ENCODE data around the gene PGC. TPM values are rescaled to one million over a fixed set of nuclear protein-coding genes. Genes with fewer than 3 reads are reported as not detected.

Gene PGC
- polyA plus RNA-seq, 1 donor from 2014 or later, result not detected

- peak overlapping the region; percentile 89 to 97 (median 95) for H3K27ac Mint-ChIP-seq
Observed at GRCh38 chr6:41700463-41701347, 46.5 kb downstream of the PGC start.

DNA sequence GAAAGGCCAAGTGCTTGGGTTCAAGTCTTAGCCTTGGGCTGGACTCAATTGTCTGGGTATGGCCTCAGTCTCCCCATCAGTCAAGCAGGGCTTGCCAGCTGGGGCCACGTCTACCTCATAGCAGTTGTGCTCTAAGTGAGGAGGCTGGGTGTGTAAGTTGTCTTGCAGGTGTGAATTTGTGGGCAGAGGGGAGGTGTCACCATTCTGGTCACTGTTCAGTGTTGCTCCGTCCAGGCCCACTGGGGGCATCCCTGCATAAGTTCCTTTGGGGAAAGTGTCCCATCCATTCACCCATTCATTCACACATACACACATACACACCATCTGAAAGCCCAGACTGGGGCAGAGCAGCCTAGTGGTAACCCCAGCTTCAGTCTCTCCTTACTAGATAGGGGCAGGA lies 48.1 kb downstream of the PGC start:
- Mint-ChIP-seq H3K9me3 (no peaks in the 10 kb centered on the region), H3K36me3 (peaks cover 1% of the 10 kb centered on the region), H3K4me1 (peaks cover 42 to 47% (median 45%) of the 10 kb centered on the region in 3 donors), H3K27me3 (no peaks in the 10 kb centered on the region), H3K4me3 (peak overlapping the region in 2 of 4 donors; percentile 64 to 75), H3K27ac (peak overlapping the region in 2 of 3 donors; percentile 67 to 97)

More at GRCh38 chr6:41700463-41701347, 46.5 kb downstream of the PGC start:
- peak overlapping the region in 3 of 4 donors; percentile 33 to 89 (median 64) for H3K4me3 Mint-ChIP-seq
- H3K36me3 Mint-ChIP-seq, result peaks cover 5% of the 10 kb centered on the region
- H3K27me3 Mint-ChIP-seq, result no peaks in the 10 kb centered on the region
- no peaks in the 10 kb centered on the region for H3K9me3 Mint-ChIP-seq
- H3K4me1 Mint-ChIP-seq, result peaks cover 46 to 57% (median 46%) of the 10 kb centered on the region in 3 donors

DNA sequence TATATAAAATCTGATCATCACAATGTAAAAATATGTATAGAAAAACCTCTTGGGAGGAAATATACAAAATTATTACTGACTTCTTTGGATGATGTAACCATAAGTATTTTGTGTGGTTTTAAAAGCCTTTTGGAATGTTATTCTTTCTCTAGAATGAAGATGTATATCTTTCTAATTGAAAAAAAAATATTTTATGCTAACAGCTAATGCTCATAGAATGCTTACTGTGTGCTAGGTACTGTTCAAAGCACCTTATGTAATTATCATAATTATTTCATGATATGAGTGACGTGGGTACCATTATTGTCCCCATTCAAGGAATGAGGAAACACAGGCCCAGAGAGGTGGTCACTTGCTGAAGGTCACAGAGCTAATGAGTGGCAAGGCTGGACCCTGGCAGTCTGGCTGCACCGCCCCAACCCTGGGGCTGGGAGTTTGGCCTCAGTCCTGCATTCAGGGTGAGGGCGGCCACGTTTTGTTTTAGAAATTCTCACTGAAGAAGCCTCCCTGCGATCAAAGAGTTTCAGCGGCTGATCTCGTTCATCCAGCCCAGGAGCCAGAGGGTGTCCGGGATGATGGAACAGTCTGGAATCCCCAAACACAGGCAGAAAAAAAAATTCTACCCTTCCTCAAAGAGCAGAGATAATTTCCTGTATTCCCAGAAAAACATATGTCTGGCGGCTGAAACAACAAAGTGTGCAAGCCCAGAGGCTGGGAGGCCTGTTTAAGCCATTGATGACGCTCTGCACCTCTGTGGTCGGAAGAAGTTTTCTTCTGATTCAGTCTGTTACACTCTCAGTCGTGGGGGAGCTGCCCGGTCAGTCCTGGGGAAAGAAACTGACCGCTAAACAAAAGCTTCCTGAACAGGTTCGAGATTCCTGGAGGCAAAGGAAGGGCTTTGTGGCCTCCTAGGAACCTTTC lies 49.1 kb downstream of the PGC start:
- Mint-ChIP-seq H3K27ac (peak overlapping the region; percentile 0 to 97 (median 59)), H3K36me3 (peaks cover 1% of the 10 kb centered on the region), H3K4me3 (peak overlapping the region in 3 of 4 donors; percentile 3 to 68 (median 10))

GRCh38 chr6:41696788-41697187 lies 50.4 kb downstream of the PGC start:
- Mint-ChIP-seq H3K27ac (peak overlapping the region in 2 of 3 donors; percentile 10 to 88), H3K4me1 (peaks cover 29 to 41% (median 39%) of the 10 kb centered on the region in 3 donors), H3K4me3 (no peak overlapping the region), H3K9me3 (no peaks in the 10 kb centered on the region), H3K36me3 (peaks cover 1% of the 10 kb centered on the region), H3K27me3 (no peaks in the 10 kb centered on the region)

More for the DNA sequence above, 49.1 kb downstream of the PGC start:
- H3K27me3 Mint-ChIP-seq, result no peaks in the 10 kb centered on the region
- H3K9me3 Mint-ChIP-seq, result no peaks in the 10 kb centered on the region
- H3K4me1 Mint-ChIP-seq, result peaks cover 33 to 42% (median 41%) of the 10 kb centered on the region in 3 donors

GRCh38 chr6:41695825-41696224 lies 51.4 kb downstream of the PGC start:
- Mint-ChIP-seq H3K4me3 (peak overlapping the region in 1 of 4 donors; percentile 17), H3K9me3 (no peaks in the 10 kb centered on the region), H3K27ac (peak overlapping the region in 1 of 3 donors; percentile 18), H3K27me3 (no peaks in the 10 kb centered on the region), H3K4me1 (peaks cover 27 to 37% (median 35%) of the 10 kb centered on the region in 3 donors), H3K36me3 (peaks cover 1% of the 10 kb centered on the region)

DNA sequence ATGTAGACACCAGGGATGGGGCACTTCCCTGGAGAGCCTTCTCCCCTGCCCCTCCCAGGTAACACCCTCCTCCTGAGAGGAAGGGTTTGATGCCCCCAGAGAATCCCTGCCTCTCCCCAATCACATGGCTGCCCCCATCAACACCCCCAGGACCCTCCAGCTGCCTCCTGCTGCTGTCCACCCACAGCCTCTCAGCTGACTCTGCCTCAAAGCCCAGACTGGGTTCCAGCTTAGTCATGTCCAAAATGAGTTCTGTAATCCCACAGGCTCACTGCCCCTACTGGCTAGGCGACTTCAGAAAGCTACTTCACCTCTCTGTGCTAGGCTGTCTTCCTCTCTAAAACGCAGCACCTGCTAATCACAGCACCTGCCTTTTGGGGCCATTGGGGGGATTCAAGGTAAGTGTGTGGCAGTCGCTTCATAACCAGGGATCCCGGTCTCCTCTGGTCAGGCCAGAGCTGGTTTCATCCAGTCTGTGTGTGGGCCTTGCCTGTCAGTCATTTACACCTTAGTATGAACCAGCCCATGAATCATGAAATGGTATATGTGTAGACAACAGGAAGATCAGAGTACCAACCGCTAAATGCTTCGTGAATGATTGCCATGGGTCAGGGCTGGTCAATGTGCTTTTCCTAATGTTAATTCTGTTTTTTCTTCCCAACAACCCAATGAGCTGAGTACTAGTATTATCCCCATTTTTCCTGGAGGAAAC lies 52.2 kb downstream of the PGC start:
- H3K4me1 Mint-ChIP-seq, result peaks cover 26 to 35% (median 33%) of the 10 kb centered on the region in 3 donors
- H3K4me3 Mint-ChIP-seq, result peak overlapping the region in 1 of 4 donors; percentile 54
- H3K9me3 Mint-ChIP-seq, result no peaks in the 10 kb centered on the region
- peak overlapping the region; percentile 33 to 77 (median 69) for H3K27ac Mint-ChIP-seq
- H3K36me3 Mint-ChIP-seq, result peaks cover 1% of the 10 kb centered on the region
- no peaks in the 10 kb centered on the region for H3K27me3 Mint-ChIP-seq

DNA sequence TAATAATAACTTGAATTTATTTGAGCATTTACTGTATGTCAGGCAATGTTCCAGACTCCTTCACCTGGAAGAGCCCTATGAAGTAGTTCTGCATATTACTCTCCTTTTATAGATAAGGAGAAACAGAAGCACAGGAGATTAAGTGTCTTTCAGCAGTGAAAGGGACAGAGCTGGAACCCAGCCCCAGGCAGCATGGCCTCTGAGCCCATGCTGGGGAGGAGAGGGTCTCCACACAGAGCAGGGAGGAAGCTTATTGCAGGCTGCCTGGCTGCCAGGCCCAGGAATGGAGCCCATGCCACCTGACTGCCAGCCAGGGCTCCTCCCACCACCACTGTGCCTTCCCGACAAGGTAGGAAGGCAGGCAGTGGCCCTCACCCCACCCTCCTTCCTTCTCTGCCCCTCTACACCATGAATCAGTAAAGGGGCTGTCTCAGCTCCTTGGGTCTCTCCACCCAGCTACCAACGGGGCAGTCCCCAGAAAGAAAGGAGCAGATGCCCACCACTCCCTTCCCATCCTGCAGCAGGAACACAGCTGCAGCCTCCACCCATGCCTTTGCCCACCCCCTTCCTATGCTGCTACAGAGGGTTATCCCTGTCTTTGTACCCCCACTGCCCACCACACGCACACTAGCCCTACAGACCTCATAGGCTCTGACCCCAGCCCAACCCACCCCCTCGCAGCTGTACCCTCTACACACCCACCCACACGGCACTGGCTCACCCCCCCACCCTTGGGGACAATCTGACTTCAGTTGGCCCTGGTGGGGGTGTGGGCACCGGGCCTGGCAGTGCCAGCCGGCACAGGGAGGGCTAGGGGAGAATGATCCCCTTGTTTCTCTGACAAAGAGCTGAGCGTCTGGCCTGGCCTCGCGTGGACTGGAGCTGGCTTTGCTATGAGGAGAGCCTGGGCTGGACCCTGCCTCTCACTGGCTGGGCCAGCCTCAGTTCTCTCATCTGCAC lies 53.6 kb downstream of the PGC start:
- peak overlapping the region in 2 of 3 donors; percentile 31 to 64 for H3K27ac Mint-ChIP-seq
- peak overlapping the region in 1 of 4 donors; percentile 52 for H3K4me3 Mint-ChIP-seq
- H3K27me3 Mint-ChIP-seq, result no peaks in the 10 kb centered on the region
- no peaks in the 10 kb centered on the region for H3K9me3 Mint-ChIP-seq
- H3K36me3 Mint-ChIP-seq, result peaks cover 1% of the 10 kb centered on the region
- H3K4me1 Mint-ChIP-seq, result peaks cover 17 to 25% (median 25%) of the 10 kb centered on the region in 3 donors

DNA sequence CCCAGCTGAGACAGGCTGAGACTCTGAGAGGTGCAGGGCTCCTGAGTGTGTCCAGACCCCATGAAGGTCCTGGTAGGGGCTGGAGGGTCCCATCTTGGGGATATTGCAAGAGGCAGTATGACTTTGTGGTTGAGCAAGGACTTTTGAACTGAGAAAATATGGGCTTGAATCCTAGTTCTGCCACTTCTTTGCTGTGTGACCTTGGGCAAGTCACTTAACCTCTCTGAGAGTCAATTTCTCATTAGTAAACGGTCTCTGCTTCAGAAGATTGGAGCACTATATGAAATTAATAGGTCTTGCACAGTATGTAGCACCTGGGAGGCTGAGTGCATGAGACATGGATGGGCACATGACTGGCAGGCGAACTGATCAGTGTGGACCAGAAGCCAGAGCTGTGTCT lies 54.5 kb downstream of the PGC start:
- peak overlapping the region in 2 of 3 donors; percentile 64 to 87 for H3K27ac Mint-ChIP-seq
- H3K4me3 Mint-ChIP-seq, result no peak overlapping the region
- H3K36me3 Mint-ChIP-seq, result peaks cover 4% of the 10 kb centered on the region

GRCh38 chr6:41692080-41692675 lies 55.0 kb downstream of the PGC start:
- no peaks in the 10 kb centered on the region for H3K27me3 Mint-ChIP-seq
- peak overlapping the region in 2 of 3 donors; percentile 64 to 87 for H3K27ac Mint-ChIP-seq
- H3K9me3 Mint-ChIP-seq, result no peaks in the 10 kb centered on the region
- H3K36me3 Mint-ChIP-seq, result peaks cover 4% of the 10 kb centered on the region
- H3K4me3 Mint-ChIP-seq, result peak overlapping the region in 1 of 4 donors; percentile 63
- peaks cover 16 to 20% (median 19%) of the 10 kb centered on the region in 3 donors for H3K4me1 Mint-ChIP-seq

More for the DNA sequence above, 54.5 kb downstream of the PGC start:
- H3K4me1 Mint-ChIP-seq, result peaks cover 20 to 22% (median 22%) of the 10 kb centered on the region in 3 donors
- H3K27me3 Mint-ChIP-seq, result no peaks in the 10 kb centered on the region
- no peaks in the 10 kb centered on the region for H3K9me3 Mint-ChIP-seq

DNA sequence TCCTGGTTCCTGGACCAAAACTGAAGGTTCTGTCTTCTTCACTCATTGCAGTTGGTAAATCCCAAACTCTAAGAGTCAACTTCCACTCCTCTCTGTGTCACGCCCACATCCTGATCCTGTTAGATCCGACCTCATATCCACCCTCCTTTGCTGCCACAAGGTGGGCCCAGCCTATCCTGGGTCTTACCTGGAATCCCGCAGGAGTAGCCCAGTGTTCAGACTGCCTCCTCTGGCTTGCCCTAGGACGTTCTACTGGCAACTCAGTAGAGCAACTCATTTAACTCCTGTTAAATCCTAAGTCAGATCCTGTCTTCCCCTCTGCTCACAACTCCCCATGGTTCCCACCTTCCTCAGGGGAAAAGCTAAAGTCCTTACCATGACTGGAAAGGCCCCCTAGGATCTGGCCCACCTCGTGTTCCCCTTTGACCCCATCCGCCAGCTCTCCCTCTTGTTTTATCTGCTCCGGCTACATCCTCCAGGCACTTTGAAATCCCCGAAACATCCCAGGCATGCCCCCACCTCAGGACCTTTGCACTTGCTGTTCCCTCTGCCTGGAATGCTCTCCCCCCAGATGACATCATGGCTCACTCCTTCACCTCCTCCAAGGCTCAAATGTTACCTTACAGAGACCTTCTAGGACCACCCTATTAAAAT lies 55.6 kb downstream of the PGC start:
- Mint-ChIP-seq H3K9me3 (no peaks in the 10 kb centered on the region), H3K27ac (peak overlapping the region in 2 of 3 donors; percentile 71 to 87), H3K4me3 (no peak overlapping the region), H3K4me1 (peaks cover 15 to 20% (median 16%) of the 10 kb centered on the region in 3 donors), H3K36me3 (peaks cover 4% of the 10 kb centered on the region), H3K27me3 (no peaks in the 10 kb centered on the region)

DNA sequence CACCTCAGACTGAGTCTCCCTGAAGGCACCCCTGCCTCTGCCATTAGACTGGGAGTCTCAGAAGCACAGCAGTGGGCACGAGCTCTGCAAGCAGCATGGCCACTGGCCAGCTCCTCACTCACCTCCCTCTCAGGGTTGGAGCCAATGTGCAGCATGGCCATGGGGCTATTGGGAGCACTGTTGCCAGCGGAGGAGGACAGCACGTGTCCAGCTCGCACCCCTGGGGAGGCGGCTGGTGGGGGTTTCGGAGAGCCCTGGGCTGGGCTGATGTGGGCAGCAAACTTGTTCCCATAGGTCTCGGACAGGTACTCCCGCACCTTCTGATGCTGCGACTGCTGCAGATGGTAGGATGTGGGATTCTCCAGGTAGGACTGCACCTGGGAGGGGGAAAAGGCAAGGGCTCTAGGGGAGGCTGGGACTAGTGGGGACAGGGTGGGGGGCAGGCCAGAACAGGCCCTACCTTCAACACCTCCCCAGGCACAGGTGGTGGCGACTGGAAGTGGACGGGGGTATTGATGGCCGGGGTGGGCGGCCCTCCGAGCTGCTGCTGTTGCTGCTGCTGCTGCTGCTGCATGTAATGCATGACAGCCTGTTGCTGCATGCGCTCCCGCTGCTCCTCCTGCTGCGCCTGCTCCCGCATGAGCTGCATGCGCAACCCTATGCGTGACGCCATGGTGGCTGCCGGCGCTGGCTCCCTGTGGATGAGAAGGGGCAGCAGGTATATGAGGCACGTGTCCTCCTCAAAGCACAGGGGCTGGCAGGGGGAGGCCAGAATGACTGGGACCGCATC lies 56.5 kb downstream of the PGC start:
- Mint-ChIP-seq H3K27ac (peak overlapping the region in 1 of 3 donors; percentile 71), H3K36me3 (peaks cover 3% of the 10 kb centered on the region), H3K9me3 (no peaks in the 10 kb centered on the region), H3K4me3 (no peak overlapping the region), H3K4me1 (peaks cover 12 to 16% (median 16%) of the 10 kb centered on the region in 3 donors), H3K27me3 (no peaks in the 10 kb centered on the region)
